ENCODE data around the gene ENTPD8.

Gene ENTPD8

GRCh38 chr9:137447722-137448601 is 6.8 kb upstream of the ENTPD8 start:
- no peak for DNase-seq

- DNase-seq, result peak; percentile 60
Measured at GRCh38 chr9:137446851-137447471, 5.8 kb upstream of the ENTPD8 start.

GRCh38 chr9:137445930-137446431 is 4.8 kb upstream of the ENTPD8 start:
- DNase-seq, result no peak

- peak; percentile 77 for DNase-seq
Measured at GRCh38 chr9:137445275-137445807, 4.2 kb upstream of the ENTPD8 start.

GRCh38 chr9:137444106-137444790 is 3.1 kb upstream of the ENTPD8 start:
- no peak for DNase-seq

- no peak for DNase-seq
Measured at GRCh38 chr9:137441935-137442321, 771 bp upstream of the ENTPD8 start.

- no peak for DNase-seq
Measured at GRCh38 chr9:137439158-137439714, 1.9 kb downstream of the ENTPD8 start.

- DNase-seq, result no peak
Measured at GRCh38 chr9:137438591-137439157, 2.5 kb downstream of the ENTPD8 start.

GRCh38 chr9:137437691-137438590 is 3.2 kb downstream of the ENTPD8 start:
- no peak for DNase-seq

- no peak for DNase-seq
Measured at GRCh38 chr9:137436761-137437600, 4.2 kb downstream of the ENTPD8 start.

GRCh38 chr9:137435980-137436760 is 5.0 kb downstream of the ENTPD8 start:
- DNase-seq, result no peak

GRCh38 chr9:137435381-137435891 is 5.7 kb downstream of the ENTPD8 start:
- DNase-seq, result no peak

- DNase-seq, result no peak
Measured at GRCh38 chr9:137434498-137435380, 6.4 kb downstream of the ENTPD8 start.

GRCh38 chr9:137433916-137434431 is 7.2 kb downstream of the ENTPD8 start:
- DNase-seq, result no peak

- no peak for DNase-seq
Measured at GRCh38 chr9:137433349-137433915, 7.7 kb downstream of the ENTPD8 start.

- DNase-seq, result no peak
Measured at GRCh38 chr9:137432687-137433348, 8.3 kb downstream of the ENTPD8 start.

GRCh38 chr9:137431416-137431931 is 9.7 kb downstream of the ENTPD8 start:
- DNase-seq, result no peak

Data from fibroblast of skin of scalp (primary cell).